Activated CD8-positive, alpha-beta T cell treated with anti-CD3 and anti-CD28 coated beads, Interleukin-2, amount 10 ng/mL, durations not matched to agents 7 days and 5 days (primary cell): ENCODE data around the gene RECK. TPM values are rescaled to one million over a fixed set of nuclear protein-coding genes. Genes with fewer than 3 reads are reported as not detected.
"Not testable (repeated sequence)": the region's sequence is repeated elsewhere in the genome, so short reads cannot be mapped to it uniquely, and the experiment has no call there.

Experiments used
- ATAC-seq: fragments of 150-1000 bp; cut with Tn5 transposase; one replicate; pipeline ENCODE4 v1.10.0; 2021; ENCODE audit warnings: moderate library complexity
- CTCF ChIA-PET: fragments of 350-600 bp; sonication (Branson Sonifier 250); formaldehyde crosslinking; loops from one replicate; lab custom pipeline; 2021; ENCODE audit warnings: antibody characterized with exemption; lab: Charles Lee
- POLR2A ChIA-PET: fragments of 350-600 bp; sonication (Branson Sonifier 250); formaldehyde crosslinking; loops from one replicate; lab custom pipeline; 2021; ENCODE audit warnings: antibody characterized with exemption; lab: Charles Lee
- DNase-seq: peaks from one replicate; pipeline ENCODE4 v3.0.0-alpha.2; 2020
- H3K27ac Mint-ChIP-seq: one replicate; pipeline ENCODE4 v1.8.0; 2021; ENCODE audit warnings: mild to moderate bottlenecking, mixed read lengths
- H3K27me3 Mint-ChIP-seq: one replicate; pipeline ENCODE4 v1.8.0; 2021; ENCODE audit warnings: low read depth, mixed read lengths
- H3K36me3 Mint-ChIP-seq: one replicate; pipeline ENCODE4 v1.8.0; 2021; ENCODE audit warnings: low read depth, mixed read lengths
- H3K4me1 Mint-ChIP-seq: one replicate; pipeline ENCODE4 v1.8.0; 2021; ENCODE audit warnings: low read depth, mixed read lengths
- H3K4me3 Mint-ChIP-seq: one replicate; pipeline ENCODE4 v1.8.0; 2021; ENCODE audit warnings: mild to moderate bottlenecking, mixed read lengths
- H3K9me3 Mint-ChIP-seq: one replicate; pipeline ENCODE4 v1.8.0; 2022; ENCODE audit warnings: mixed read lengths; ENCODE audit not compliant: insufficient read depth
- total RNA-seq, 2 experiments: library from RNA; stranded (reverse); gene quantifications; one replicate each; pipeline ENCODE4 v1.2.3, GENCODE V29; 2021

The RECK gene
- total RNA-seq, 2 experiments from 2014 or later, result 5.7 to 7.3 TPM

GRCh38 chr9:36064448-36065037 is 27.8 kb downstream of the RECK start:
- ATAC-seq (no peak), DNase-seq (no peak)
- H3K4me1 Mint-ChIP-seq, result no peaks in the 10 kb centered on the region
- no peaks in the 10 kb centered on the region for H3K27me3 Mint-ChIP-seq
- POLR2A ChIA-PET, result no interaction called here
- no peaks in the 10 kb centered on the region for H3K9me3 Mint-ChIP-seq
- CTCF ChIA-PET, result interaction anchor here (0.6 to 1.0 kb wide), 2 partner anchors 9 to 41 kb away, joined by 3 read pairs; no protein-coding TSS in a partner anchor
- no peak overlapping the region for H3K4me3 Mint-ChIP-seq
- H3K36me3 Mint-ChIP-seq, result peaks cover 6% of the 10 kb centered on the region
- H3K27ac Mint-ChIP-seq, result no peak overlapping the region

- H3K36me3 Mint-ChIP-seq, result no peaks in the 10 kb centered on the region
- DNase-seq (no peak), ATAC-seq (no peak)
- H3K27ac Mint-ChIP-seq, result no peak overlapping the region
- H3K4me1 Mint-ChIP-seq, result no peaks in the 10 kb centered on the region
- POLR2A ChIA-PET, result interaction anchor here (1.0 kb wide), 1 partner anchor 29 kb away, joined by 3 read pairs; no protein-coding TSS in a partner anchor
- CTCF ChIA-PET, result interaction anchor here (1.4 to 4.2 kb wide), 4 partner anchors 28 to 124 kb away, joined by 3 to 27 read pairs (median 4); no protein-coding TSS in a partner anchor
- no peaks in the 10 kb centered on the region for H3K27me3 Mint-ChIP-seq
- H3K4me3 Mint-ChIP-seq, result no peak overlapping the region
- H3K9me3 Mint-ChIP-seq, result no peaks in the 10 kb centered on the region
Measured at GRCh38 chr9:36074055-36074454, 37.3 kb downstream of the RECK start.

GRCh38 chr9:36074870-36075532 is 38.3 kb downstream of the RECK start:
- no peaks in the 10 kb centered on the region for H3K4me1 Mint-ChIP-seq
- POLR2A ChIA-PET, result interaction anchor here (1.0 kb wide), 1 partner anchor 28 kb away, joined by 3 read pairs; no protein-coding TSS in a partner anchor

GRCh38 chr9:36078051-36078450 is 41.3 kb downstream of the RECK start:
- ChIA-PET CTCF (no interaction called here), POLR2A (no interaction called here)
- ATAC-seq, result no peak
- Mint-ChIP-seq H3K9me3 (no peaks in the 10 kb centered on the region), H3K36me3 (no peaks in the 10 kb centered on the region), H3K27ac (no peak overlapping the region), H3K4me3 (no peak overlapping the region), H3K4me1 (no peaks in the 10 kb centered on the region), H3K27me3 (no peaks in the 10 kb centered on the region)
- no peak for DNase-seq

More at GRCh38 chr9:36074870-36075532, 38.3 kb downstream of the RECK start:
- CTCF ChIA-PET, result interaction anchor here (1.4 to 4.2 kb wide), 4 partner anchors 27 to 125 kb away, joined by 3 to 27 read pairs (median 4); no protein-coding TSS in a partner anchor
- no peaks in the 10 kb centered on the region for H3K36me3 Mint-ChIP-seq
- H3K4me3 Mint-ChIP-seq, result no peak overlapping the region
- no peaks in the 10 kb centered on the region for H3K27me3 Mint-ChIP-seq
- no peak for DNase-seq
- no peak for ATAC-seq
- no peaks in the 10 kb centered on the region for H3K9me3 Mint-ChIP-seq
- H3K27ac Mint-ChIP-seq, result no peak overlapping the region

- H3K4me1 Mint-ChIP-seq, result no peaks in the 10 kb centered on the region
- no peak for DNase-seq
- CTCF ChIA-PET, result interaction anchor here (1.4 kb wide), 1 partner anchor 21 kb away, joined by 6 read pairs; no protein-coding TSS in a partner anchor
- no peak overlapping the region for H3K4me3 Mint-ChIP-seq
- POLR2A ChIA-PET, result no interaction called here
- H3K36me3 Mint-ChIP-seq, result no peaks in the 10 kb centered on the region
- H3K27me3 Mint-ChIP-seq, result no peaks in the 10 kb centered on the region
- no peaks in the 10 kb centered on the region for H3K9me3 Mint-ChIP-seq
- H3K27ac Mint-ChIP-seq, result no peak overlapping the region
- ATAC-seq, result no peak
Measured at GRCh38 chr9:36080519-36080918, 43.8 kb downstream of the RECK start.

- H3K4me1 Mint-ChIP-seq, result no peaks in the 10 kb centered on the region
- ChIA-PET CTCF (no interaction called here), POLR2A (no interaction called here)
- no peaks in the 10 kb centered on the region for H3K9me3 Mint-ChIP-seq
- ATAC-seq, result no peak
- no peak overlapping the region for H3K27ac Mint-ChIP-seq
- peaks cover 13% of the 10 kb centered on the region for H3K36me3 Mint-ChIP-seq
- no peak for DNase-seq
- H3K27me3 Mint-ChIP-seq, result no peaks in the 10 kb centered on the region
- no peak overlapping the region for H3K4me3 Mint-ChIP-seq
Measured at GRCh38 chr9:36082931-36083330, 46.2 kb downstream of the RECK start.

GRCh38 chr9:36086442-36086841 is 49.7 kb downstream of the RECK start:
- DNase-seq, result no peak
- Mint-ChIP-seq H3K9me3 (no peaks in the 10 kb centered on the region), H3K4me1 (no peaks in the 10 kb centered on the region), H3K36me3 (peaks cover 14% of the 10 kb centered on the region), H3K4me3 (no peak overlapping the region), H3K27me3 (no peaks in the 10 kb centered on the region), H3K27ac (no peak overlapping the region)
- CTCF ChIA-PET, result interaction anchor here (0.7 to 5.7 kb wide), 2 partner anchors 16 to 35 kb away, joined by 4 to 34 read pairs; no protein-coding TSS in a partner anchor
- POLR2A ChIA-PET, result no interaction called here
- ATAC-seq, result no peak

- POLR2A ChIA-PET, result not testable (repeated sequence)
Measured at GRCh38 chr9:36087054-36087453, 50.3 kb downstream of the RECK start.

GRCh38 chr9:36088020-36088419 is 51.3 kb downstream of the RECK start:
- Mint-ChIP-seq H3K4me3 (no peak overlapping the region), H3K9me3 (peaks cover 7% of the 10 kb centered on the region), H3K27ac (no peak overlapping the region), H3K4me1 (peaks cover 13% of the 10 kb centered on the region), H3K36me3 (peaks cover 26% of the 10 kb centered on the region), H3K27me3 (no peaks in the 10 kb centered on the region)
- POLR2A ChIA-PET, result no interaction called here
- no peak for ATAC-seq
- CTCF ChIA-PET, result interaction anchor here (1.6 to 5.7 kb wide), 2 partner anchors 14 to 80 kb away, joined by 5 to 34 read pairs; no protein-coding TSS in a partner anchor
- DNase-seq, result no peak

More at GRCh38 chr9:36087054-36087453, 50.3 kb downstream of the RECK start:
- not testable (repeated sequence) for H3K4me3 Mint-ChIP-seq, H3K27ac Mint-ChIP-seq, DNase-seq, H3K9me3 Mint-ChIP-seq, ATAC-seq, H3K4me1 Mint-ChIP-seq, H3K27me3 Mint-ChIP-seq
- H3K36me3 Mint-ChIP-seq, result peaks cover 20% of the 10 kb centered on the region
- CTCF ChIA-PET, result interaction anchor here (5.7 kb wide), 1 partner anchor 15 kb away, joined by 34 read pairs; no protein-coding TSS in a partner anchor

GRCh38 chr9:36091026-36091953 is 54.6 kb downstream of the RECK start:
- ATAC-seq (no peak), DNase-seq (no peak)
- Mint-ChIP-seq H3K27me3 (no peaks in the 10 kb centered on the region), H3K9me3 (peaks cover 7% of the 10 kb centered on the region), H3K27ac (peak overlapping the region; percentile 70), H3K4me3 (no peak overlapping the region), H3K4me1 (peaks cover 19% of the 10 kb centered on the region), H3K36me3 (peaks cover 24% of the 10 kb centered on the region)
- CTCF ChIA-PET, result interaction anchor here (1.0 to 2.4 kb wide), 5 partner anchors 10 to 68 kb away, joined by 3 to 11 read pairs (median 6); no protein-coding TSS in a partner anchor
- POLR2A ChIA-PET, result no interaction called here

GRCh38 chr9:36092014-36092413 is 55.3 kb downstream of the RECK start:
- POLR2A ChIA-PET, result no interaction called here
- H3K27ac Mint-ChIP-seq, result peak overlapping the region; percentile 70
- peaks cover 7% of the 10 kb centered on the region for H3K9me3 Mint-ChIP-seq
- H3K4me3 Mint-ChIP-seq, result no peak overlapping the region
- ATAC-seq (no peak), DNase-seq (no peak)
- CTCF ChIA-PET, result interaction anchor here (1.0 to 2.4 kb wide), 5 partner anchors 10 to 81 kb away, joined by 3 to 11 read pairs (median 4); no protein-coding TSS in a partner anchor
- no peaks in the 10 kb centered on the region for H3K27me3 Mint-ChIP-seq
- peaks cover 19% of the 10 kb centered on the region for H3K4me1 Mint-ChIP-seq
- H3K36me3 Mint-ChIP-seq, result peaks cover 17% of the 10 kb centered on the region
